Stimulated activated CD8-positive, alpha-beta memory T cell treated with anti-CD3 and anti-CD28 coated beads, Interleukin-4, amount 100 ng/mL, for 4 hours (primary cell): Measurements from ENCODE around the gene ZNF285.
"Not testable (repeated sequence)": the region's sequence is repeated elsewhere in the genome, so short reads cannot be mapped to it uniquely, and the experiment has no call there.

Source experiments
- DNase-seq, 2 donors: peaks; one replicate each; pipeline ENCODE4 v3.0.0-alpha.2; 2020; ENCODE audit warnings: low read depth in 2 of 2, low spot score in 1 of 2

ZNF285 gene

DNA sequence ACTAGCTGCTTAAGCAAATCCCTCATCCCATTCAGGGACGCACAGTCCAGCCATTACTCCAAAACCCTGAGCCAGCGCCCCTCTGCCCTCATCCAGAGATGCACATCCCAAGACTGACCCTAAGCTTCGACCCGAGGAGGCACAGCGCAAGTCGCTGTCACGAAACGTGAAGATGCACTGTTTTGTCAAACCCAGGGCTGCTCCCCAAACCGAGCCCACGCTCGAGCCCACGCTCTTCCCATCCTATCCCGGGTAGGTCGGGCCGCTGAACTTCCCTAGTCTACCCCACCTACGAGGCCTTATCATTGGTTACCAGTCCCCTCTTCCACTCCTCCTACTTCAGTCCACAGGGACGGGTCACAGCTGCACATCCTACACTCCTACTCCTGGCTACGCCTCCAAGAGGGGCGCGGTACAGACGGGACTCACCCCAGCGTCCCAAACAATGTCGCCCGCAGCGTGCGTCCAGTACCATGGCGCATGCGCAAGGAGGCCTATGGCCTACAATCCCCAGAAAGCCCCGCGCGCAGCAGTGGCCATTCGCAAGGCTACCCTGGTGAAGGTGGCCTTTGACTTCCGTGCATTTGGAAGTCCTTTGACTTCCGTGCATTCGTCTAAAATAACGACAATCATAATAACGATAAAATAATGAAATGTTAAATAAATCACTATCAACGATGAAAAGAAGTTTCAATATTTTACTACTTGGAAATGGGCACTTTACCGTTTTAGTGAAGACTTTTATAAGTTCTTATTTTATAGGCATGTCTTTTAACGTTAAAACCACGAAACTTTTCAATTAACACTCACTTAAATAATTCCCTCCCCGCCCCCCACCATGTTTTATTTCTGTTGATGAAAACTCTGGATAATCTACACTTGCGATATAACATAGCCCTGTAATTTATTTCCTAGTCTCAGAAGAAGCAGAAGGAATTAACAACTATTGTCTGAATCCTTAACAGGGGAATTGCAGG lies at the start of gene ZNF285:
Gene ZNF285, minus strand, starts transcription at position 470 of the 977 bp plus-strand sequence. CDS start 4,395 bp downstream, outside the sequence.
- DNase-seq = peak; percentile 50 to 60

DNA sequence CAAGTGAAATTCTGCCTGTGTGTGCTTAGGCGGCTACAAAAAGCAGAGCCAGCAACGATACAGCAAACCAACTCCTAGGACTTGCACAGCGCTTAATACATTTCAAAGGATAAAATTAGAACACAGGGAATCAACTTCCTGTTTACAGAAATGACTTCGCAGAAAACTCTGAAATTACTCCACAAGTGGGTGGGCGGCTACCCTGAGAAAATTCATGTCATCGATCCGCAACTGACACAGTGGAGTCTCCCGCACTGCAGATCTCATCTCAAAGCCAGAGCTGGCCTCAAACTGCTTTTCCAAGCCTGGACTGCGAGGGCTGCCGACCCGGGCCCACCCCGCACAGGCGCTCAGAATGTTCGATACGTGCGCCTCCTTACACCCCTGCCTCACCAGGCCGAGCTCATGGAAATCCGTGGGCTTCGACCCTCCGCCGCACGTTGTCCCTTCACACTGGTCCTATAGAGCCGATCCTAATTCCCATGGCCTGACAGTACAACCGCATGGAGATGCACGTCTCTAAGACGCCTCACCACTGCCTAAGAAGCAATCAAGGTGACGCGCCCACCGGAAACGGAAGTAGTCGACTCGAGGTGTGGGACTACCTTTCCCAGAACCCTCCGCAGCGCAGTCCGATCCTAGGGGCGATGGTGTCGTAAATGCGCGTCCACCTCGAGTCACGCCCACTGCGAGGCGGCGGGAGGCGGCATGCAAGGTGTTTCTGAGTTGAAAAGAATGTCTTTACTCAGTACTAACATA lies 46.7 kb upstream of the ZNF285 start, which contains the start of gene ZNF229:
Gene ZNF229, minus strand, starts transcription at position 557 of the 759 bp plus-strand sequence. CDS start 5,625 bp downstream, outside the sequence.
- peak; percentile 28 to 34 for DNase-seq

- DNase-seq = no peak
Measured at GRCh38 chr19:44438441-44438840, 37.0 kb upstream of the ZNF285 start.

DNA sequence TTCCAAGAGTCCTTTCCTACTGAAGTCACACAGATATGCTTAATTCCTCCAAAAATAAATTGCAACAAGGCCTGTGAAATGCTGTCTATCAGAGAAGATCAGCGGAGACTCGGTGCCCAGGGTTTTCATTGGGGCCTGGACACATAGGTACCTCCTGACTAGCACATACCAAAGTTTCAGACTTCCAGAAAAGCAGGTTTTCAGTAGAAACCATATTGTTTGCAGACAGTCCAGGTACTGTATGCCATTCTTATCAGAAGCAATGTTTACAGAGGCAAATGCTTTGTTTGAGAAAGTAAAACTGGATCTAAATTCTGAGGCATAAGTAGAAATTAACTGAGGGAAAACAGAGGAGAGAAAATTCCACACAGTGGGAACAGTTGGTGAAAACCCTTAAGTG lies 34.0 kb upstream of the ZNF285 start:
- DNase-seq = no peak

GRCh38 chr19:44430956-44431355 lies 29.5 kb upstream of the ZNF285 start:
- no peak for DNase-seq

GRCh38 chr19:44415553-44415952 lies 14.1 kb upstream of the ZNF285 start:
- not testable (repeated sequence) for DNase-seq

DNA sequence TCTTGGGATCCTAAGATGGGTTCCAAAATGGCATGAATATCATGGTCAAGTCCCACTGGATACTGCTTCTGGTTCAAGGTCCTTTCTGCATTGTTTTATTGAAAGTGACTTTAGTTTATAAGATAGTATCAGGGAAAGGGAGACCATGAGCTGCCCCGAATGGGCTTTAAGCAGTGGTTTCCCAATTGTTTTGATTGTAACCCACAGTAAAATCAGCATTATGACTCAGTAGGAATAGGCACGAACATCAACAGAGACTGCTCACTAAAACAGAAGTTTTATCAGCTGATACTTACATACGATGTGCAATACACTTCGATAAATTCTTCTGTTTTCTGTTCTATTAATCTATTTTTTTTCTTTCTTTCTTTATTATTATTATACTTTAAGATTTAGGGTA lies 12.1 kb downstream of the ZNF285 start:
- DNase-seq = not testable (repeated sequence)

DNA sequence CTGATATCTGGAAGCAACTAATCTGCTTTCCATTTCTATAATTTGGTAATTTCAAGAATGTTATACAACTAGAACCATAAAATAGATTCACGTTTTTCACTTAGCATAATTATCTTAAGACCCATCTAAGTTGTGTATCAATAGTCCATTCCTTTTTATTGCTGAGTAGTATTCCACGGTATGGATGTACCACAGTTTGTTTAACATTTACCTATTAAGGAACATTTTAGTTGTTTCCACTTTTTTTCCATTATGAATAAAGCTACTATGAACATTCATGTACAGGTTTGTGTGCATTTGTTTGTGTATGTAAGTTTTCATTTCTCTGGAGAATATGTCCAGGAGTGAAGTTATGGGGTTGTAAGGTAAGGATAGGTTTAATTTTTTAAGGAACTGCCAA lies 26.6 kb downstream of the ZNF285 start:
- DNase-seq = no peak

GRCh38 chr19:44371815-44372480 lies 29.5 kb downstream of the ZNF285 start:
- DNase-seq = no peak

- DNase-seq = no peak
Measured at GRCh38 chr19:44367024-44367423, 34.4 kb downstream of the ZNF285 start.

- no peak for DNase-seq
Measured at GRCh38 chr19:44356383-44357111, 44.9 kb downstream of the ZNF285 start, which contains the start of gene ZNF112. ZNF112 (minus strand) TSS chr19:44356680; CDS start chr19:44340539, 16,141 bp downstream.

- no peak for DNase-seq
Measured at GRCh38 chr19:44346556-44346955, 54.9 kb downstream of the ZNF285 start.

DNA sequence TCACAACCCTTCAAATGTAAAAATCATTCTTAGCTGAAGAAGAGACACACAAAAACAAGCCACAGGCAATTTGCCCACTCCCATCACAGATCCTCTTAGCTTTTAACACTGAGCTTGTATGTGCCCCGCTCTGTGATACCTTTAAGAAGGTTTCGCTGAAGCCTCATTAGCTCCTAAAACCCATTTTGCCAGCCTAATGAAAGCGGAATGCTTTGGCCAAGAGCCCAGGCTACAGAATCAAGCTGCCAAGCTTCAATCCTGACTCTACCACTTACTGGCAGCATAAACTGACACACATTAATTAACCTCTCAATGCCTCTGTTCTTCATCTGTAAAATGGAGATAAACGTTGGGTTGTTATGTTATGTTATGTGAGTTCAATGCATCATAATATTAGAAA lies 55.4 kb downstream of the ZNF285 start:
- no peak for DNase-seq

- DNase-seq = no peak
Measured at GRCh38 chr19:44344255-44344654, 57.2 kb downstream of the ZNF285 start.

DNA sequence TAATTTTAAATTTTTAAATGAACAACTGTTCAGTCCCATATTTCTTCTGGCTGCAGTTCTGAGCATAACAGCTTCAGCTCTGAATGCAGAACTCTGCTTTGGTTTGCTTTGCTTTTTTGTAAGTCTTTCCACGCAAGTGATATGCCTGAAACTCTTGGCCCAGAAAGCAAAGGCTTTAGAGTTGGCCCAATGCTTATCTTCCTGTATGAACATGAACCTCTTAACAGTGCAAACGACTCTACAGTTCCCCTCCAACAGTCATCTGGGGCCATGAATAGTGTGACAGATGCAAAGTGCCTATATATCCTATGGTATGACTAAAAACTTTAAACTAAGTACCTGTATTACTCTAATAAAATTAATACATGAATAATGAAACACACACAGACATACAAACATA lies 59.6 kb downstream of the ZNF285 start:
- DNase-seq = no peak

DNA sequence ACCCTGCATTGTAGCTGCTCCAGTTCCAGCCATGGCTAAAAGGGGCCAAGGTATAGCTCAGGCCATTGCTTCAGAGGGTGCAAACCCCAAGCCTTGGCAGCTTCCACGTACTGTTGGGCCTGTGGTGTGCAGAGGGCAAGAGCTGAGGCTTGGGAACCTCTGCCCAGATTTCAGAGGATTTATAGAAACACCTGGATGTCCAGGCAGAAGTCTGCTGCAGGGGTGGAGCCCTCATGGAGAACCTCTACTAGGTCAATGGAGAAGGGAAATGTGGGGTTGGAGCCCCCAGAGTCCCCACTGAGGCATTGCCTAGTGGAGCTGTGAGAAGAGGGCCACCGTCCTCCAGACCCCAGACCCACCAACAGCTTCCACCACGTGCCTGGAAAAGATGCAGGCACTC lies 66.8 kb downstream of the ZNF285 start:
- DNase-seq = not testable (repeated sequence)
